GM13976 (cell line): ENCODE data around the gene SLC39A11.
"Not testable (repeated sequence)": the region's sequence is repeated elsewhere in the genome, so short reads cannot be mapped to it uniquely, and the experiment has no call there.

Experiments
- DNase-seq: peaks from one replicate; pipeline ENCODE4 v3.0.0; 2012; ENCODE audit warnings: low spot score
- CTCF ChIP-seq: IDR thresholded peaks from 2 replicates; pipeline ENCODE4 v1.5.1; 2012; ENCODE audit warnings: borderline replicate concordance, mild to moderate bottlenecking; ENCODE audit not compliant: insufficient read depth; ENCODE audit errors: extremely low read depth, missing control alignments, control extremely low read depth
- in situ Hi-C: fragments of 300-500 bp; cut with MboI; formaldehyde crosslinking; loops from one replicate; pipeline ENCODE4 v1.12.0; 2022; ENCODE audit warnings: low sequenced_read_pairs, mixed read lengths, inconsistent platforms; ENCODE audit not compliant: unreplicated experiment

SLC39A11 gene

GRCh38 chr17:72938482-72938881 is 154.0 kb downstream of the SLC39A11 start:
- DNase-seq = no peak
- in situ Hi-C loops = no loop called here
- TF ChIP-seq CTCF = no peak

- in situ Hi-C loops = no loop called here
- TF ChIP-seq CTCF = no peak
- no peak for DNase-seq
Measured at GRCh38 chr17:72937707-72938106, 154.8 kb downstream of the SLC39A11 start.

- in situ Hi-C loops, DNase-seq: not testable (repeated sequence)
Measured at GRCh38 chr17:72937254-72937653, 155.2 kb downstream of the SLC39A11 start.

GRCh38 chr17:72935984-72936383 is 156.5 kb downstream of the SLC39A11 start:
- in situ Hi-C loops = no loop called here
- TF ChIP-seq CTCF = no peak

DNA sequence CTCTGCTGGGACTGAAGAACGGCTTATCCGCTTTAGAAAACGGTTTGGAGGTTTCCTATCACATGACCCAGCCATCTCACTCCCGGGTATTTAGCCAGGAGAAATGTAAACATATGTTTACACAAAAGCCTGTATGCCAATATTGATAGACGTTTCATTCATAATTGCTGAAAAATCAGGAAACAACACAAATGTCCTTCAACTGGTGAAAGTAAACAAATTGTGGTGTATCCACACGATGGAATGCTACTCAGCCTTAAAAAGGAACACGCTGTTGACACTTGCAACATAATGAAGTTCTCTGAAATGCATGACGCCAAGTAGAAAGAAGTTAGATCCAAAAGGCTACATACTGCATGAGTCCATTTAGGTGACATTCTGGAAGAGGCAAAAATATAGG is 157.6 kb downstream of the SLC39A11 start:
- no peak for DNase-seq
- TF ChIP-seq CTCF = no peak
- in situ Hi-C loops = no loop called here

More at GRCh38 chr17:72935984-72936383, 156.5 kb downstream of the SLC39A11 start:
- no peak for DNase-seq

DNA sequence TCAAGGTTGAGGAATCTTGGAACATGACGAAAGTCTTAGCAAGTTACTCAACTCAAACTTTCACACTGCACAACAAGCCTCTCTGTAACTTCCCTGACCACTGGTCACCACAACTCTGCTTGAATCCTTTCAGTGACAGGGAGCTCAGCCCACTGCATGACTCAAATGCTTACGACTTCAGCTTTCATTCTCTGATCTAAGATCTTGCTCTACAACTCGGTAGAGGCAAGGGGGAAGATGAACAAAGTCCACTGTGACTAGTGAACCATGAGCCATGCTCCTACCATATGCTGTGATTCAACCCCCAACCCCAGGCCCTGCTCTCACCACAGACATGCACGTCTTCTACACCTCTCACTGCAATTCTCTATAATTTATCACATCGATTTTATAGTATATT is 160.9 kb downstream of the SLC39A11 start:
- TF ChIP-seq CTCF = no peak
- in situ Hi-C loops = no loop called here

GRCh38 chr17:72931163-72931562 is 161.3 kb downstream of the SLC39A11 start:
- in situ Hi-C loops = no loop called here
- peak; percentile 69 for DNase-seq
- no peak for TF ChIP-seq CTCF

More for the DNA sequence above, 160.9 kb downstream of the SLC39A11 start:
- DNase-seq = no peak
